Measurements from ENCODE around the gene ANTXR2. TPM values are rescaled to one million over a fixed set of nuclear protein-coding genes. Genes with fewer than 3 reads are reported as not detected.

Gene ANTXR2
- total RNA-seq, 1 donor from 2014 or later = 64.6 TPM

GRCh38 chr4:80092847-80093246, 19.8 kb upstream of the ANTXR2 start:
- DNase-seq (ENCODE audit: extremely low spot score in 2 of 2) = no peak
- intact Hi-C loops (cut with DNase I) = no loop called here
- TF ChIP-seq POLR2A (IDR thresholded peaks at IDR 0.05) (no peak), CTCF (IDR thresholded peaks at IDR 0.05) (no peak), POLR2AphosphoS5 (IDR thresholded peaks at IDR 0.05; ENCODE audit: insufficient read depth in 1 of 2, low read depth in 1 of 2) (no peak)
- H3K27me3 ChIP-seq = no peaks in the 10 kb centered on the region
- H3K4me1 ChIP-seq = no peaks in the 10 kb centered on the region
- H3K36me3 ChIP-seq = no peaks in the 10 kb centered on the region
- H3K27ac ChIP-seq = no peak overlapping the region
- H3K9me3 ChIP-seq = no peaks in the 10 kb centered on the region
- no peak overlapping the region for H3K4me3 ChIP-seq

- Histone ChIP-seq H3K9me3 (no peaks in the 10 kb centered on the region), H3K27me3 (no peaks in the 10 kb centered on the region), H3K36me3 (no peaks in the 10 kb centered on the region), H3K4me3 (no peak overlapping the region), H3K4me1 (no peaks in the 10 kb centered on the region), H3K27ac (no peak overlapping the region)
- TF ChIP-seq POLR2AphosphoS5 (IDR thresholded peaks at IDR 0.05; ENCODE audit: insufficient read depth in 1 of 2, low read depth in 1 of 2) (no peak), CTCF (IDR thresholded peaks at IDR 0.05) (no peak), POLR2A (IDR thresholded peaks at IDR 0.05) (no peak)
- intact Hi-C loops (cut with DNase I) = no loop called here
- DNase-seq (ENCODE audit: extremely low spot score in 2 of 2) = no peak
These were observed 19.1 kb upstream of the ANTXR2 start for GRCh38 chr4:80092088-80092487.

- no peak overlapping the region for H3K4me3 ChIP-seq
- H3K27ac ChIP-seq = no peak overlapping the region
- DNase-seq (ENCODE audit: extremely low spot score in 2 of 2) = no peak
- TF ChIP-seq POLR2AphosphoS5 (IDR thresholded peaks at IDR 0.05; ENCODE audit: insufficient read depth in 1 of 2, low read depth in 1 of 2) = no peak
- TF ChIP-seq POLR2A (IDR thresholded peaks at IDR 0.05) = no peak
- no peak for TF ChIP-seq CTCF (IDR thresholded peaks at IDR 0.05)
- no peaks in the 10 kb centered on the region for H3K9me3 ChIP-seq
- H3K36me3 ChIP-seq = no peaks in the 10 kb centered on the region
- intact Hi-C loops (cut with DNase I) = no loop called here
- no peaks in the 10 kb centered on the region for H3K4me1 ChIP-seq
- H3K27me3 ChIP-seq = no peaks in the 10 kb centered on the region
These were observed 18.7 kb upstream of the ANTXR2 start for GRCh38 chr4:80091688-80092087.

GRCh38 chr4:80091184-80091583, 18.2 kb upstream of the ANTXR2 start:
- H3K4me1 ChIP-seq = no peaks in the 10 kb centered on the region
- H3K36me3 ChIP-seq = no peaks in the 10 kb centered on the region
- H3K4me3 ChIP-seq = no peak overlapping the region
- no peaks in the 10 kb centered on the region for H3K27me3 ChIP-seq
- H3K9me3 ChIP-seq = no peaks in the 10 kb centered on the region
- H3K27ac ChIP-seq = no peak overlapping the region
- TF ChIP-seq POLR2A (IDR thresholded peaks at IDR 0.05) (no peak), CTCF (IDR thresholded peaks at IDR 0.05) (no peak), POLR2AphosphoS5 (IDR thresholded peaks at IDR 0.05; ENCODE audit: insufficient read depth in 1 of 2, low read depth in 1 of 2) (no peak)
- intact Hi-C loops (cut with DNase I) = no loop called here
- no peak for DNase-seq (ENCODE audit: extremely low spot score in 2 of 2)

- H3K36me3 ChIP-seq = no peaks in the 10 kb centered on the region
- H3K9me3 ChIP-seq = no peaks in the 10 kb centered on the region
These were observed 17.1 kb upstream of the ANTXR2 start for GRCh38 chr4:80090090-80090489.

More at GRCh38 chr4:80090090-80090489, 17.1 kb upstream of the ANTXR2 start:
- Histone ChIP-seq H3K27me3 (no peaks in the 10 kb centered on the region), H3K4me1 (no peaks in the 10 kb centered on the region), H3K4me3 (no peak overlapping the region), H3K27ac (no peak overlapping the region)
- no peak for DNase-seq (ENCODE audit: extremely low spot score in 2 of 2)
- intact Hi-C loops (cut with DNase I) = no loop called here
- TF ChIP-seq POLR2A (IDR thresholded peaks at IDR 0.05) (no peak), CTCF (IDR thresholded peaks at IDR 0.05) (no peak), POLR2AphosphoS5 (IDR thresholded peaks at IDR 0.05; ENCODE audit: insufficient read depth in 1 of 2, low read depth in 1 of 2) (no peak)

Data from vagina (tissue), 2 donors.